Testis (tissue), 2 donors: ENCODE measurements around the gene ASB1.

Experiments used
- POLR2A ChIP-seq: fragments of 450-650 bp; IDR thresholded peaks from one replicate; pipeline ENCODE4 v1.6.1; 2017; ENCODE audit warnings: antibody characterized with exemption, mild to moderate bottlenecking, moderate library complexity
- TF ChIP-seq, protein P1 (sequence below), 3 experiments: fragments of 450-650 bp in 2 of 3; fragments of 200-600 bp in 1 of 3; sonication (generic) in 1 of 3; IDR thresholded peaks; one replicate each; pipeline ENCODE4 v1.5.1; 2016 to 2019; ENCODE audit warnings: antibody characterized with exemption in 3 of 3, mild to moderate bottlenecking in 2 of 3, moderate library complexity in 1 of 3

GRCh38 chr2:238461051-238461450 lies 34.3 kb downstream of the ASB1 start:
- TF ChIP-seq, protein P1, sequence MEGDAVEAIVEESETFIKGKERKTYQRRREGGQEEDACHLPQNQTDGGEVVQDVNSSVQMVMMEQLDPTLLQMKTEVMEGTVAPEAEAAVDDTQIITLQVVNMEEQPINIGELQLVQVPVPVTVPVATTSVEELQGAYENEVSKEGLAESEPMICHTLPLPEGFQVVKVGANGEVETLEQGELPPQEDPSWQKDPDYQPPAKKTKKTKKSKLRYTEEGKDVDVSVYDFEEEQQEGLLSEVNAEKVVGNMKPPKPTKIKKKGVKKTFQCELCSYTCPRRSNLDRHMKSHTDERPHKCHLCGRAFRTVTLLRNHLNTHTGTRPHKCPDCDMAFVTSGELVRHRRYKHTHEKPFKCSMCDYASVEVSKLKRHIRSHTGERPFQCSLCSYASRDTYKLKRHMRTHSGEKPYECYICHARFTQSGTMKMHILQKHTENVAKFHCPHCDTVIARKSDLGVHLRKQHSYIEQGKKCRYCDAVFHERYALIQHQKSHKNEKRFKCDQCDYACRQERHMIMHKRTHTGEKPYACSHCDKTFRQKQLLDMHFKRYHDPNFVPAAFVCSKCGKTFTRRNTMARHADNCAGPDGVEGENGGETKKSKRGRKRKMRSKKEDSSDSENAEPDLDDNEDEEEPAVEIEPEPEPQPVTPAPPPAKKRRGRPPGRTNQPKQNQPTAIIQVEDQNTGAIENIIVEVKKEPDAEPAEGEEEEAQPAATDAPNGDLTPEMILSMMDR (IDR thresholded peaks at IDR 0.05), result no peak
- TF ChIP-seq POLR2A, result no peak
